Prostate gland (tissue), 2 donors: ENCODE results near the gene HIP1R.

Source experiments
- POLR2AphosphoS5 ChIP-seq: sonication (generic); formaldehyde crosslinking; IDR thresholded peaks from one replicate; pipeline ENCODE4 v1.6.1; 2017; ENCODE audit warnings: antibody characterized with exemption
- TF ChIP-seq, protein P1 (sequence below), 4 experiments: fragments of 200-600 bp in 2 of 4; fragments of 450-650 bp in 2 of 4; sonication (generic) in 2 of 4; IDR thresholded peaks; 1 replicate in 3 of 4; 2 replicates in 1 of 4; pipeline ENCODE4 v1.5.1; 2016 to 2019; ENCODE audit warnings: antibody characterized with exemption in 4 of 4, mild to moderate bottlenecking in 2 of 4, moderate library complexity in 2 of 4

DNA sequence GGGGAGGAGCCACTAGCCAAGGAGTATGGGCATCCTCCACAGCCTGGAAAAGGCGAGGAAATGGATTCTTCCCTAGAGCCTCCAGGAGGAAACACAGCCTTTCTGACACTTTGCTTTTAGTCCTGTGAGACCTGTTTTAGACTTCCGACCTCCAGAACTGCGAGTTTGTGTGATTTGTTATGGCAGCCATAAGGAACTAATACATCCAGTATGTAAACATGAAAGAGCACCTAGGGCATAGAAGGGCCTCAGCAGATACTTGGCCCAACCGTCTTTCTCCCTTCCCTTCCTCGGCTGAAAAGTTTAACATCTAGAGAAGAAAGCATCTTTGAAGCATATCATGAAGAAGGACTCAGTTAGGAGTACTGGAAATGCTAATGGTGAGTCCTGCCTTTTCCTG lies 3.6 kb downstream of the HIP1R start:
- TF ChIP-seq POLR2AphosphoS5: no peak
- TF ChIP-seq, protein P1, sequence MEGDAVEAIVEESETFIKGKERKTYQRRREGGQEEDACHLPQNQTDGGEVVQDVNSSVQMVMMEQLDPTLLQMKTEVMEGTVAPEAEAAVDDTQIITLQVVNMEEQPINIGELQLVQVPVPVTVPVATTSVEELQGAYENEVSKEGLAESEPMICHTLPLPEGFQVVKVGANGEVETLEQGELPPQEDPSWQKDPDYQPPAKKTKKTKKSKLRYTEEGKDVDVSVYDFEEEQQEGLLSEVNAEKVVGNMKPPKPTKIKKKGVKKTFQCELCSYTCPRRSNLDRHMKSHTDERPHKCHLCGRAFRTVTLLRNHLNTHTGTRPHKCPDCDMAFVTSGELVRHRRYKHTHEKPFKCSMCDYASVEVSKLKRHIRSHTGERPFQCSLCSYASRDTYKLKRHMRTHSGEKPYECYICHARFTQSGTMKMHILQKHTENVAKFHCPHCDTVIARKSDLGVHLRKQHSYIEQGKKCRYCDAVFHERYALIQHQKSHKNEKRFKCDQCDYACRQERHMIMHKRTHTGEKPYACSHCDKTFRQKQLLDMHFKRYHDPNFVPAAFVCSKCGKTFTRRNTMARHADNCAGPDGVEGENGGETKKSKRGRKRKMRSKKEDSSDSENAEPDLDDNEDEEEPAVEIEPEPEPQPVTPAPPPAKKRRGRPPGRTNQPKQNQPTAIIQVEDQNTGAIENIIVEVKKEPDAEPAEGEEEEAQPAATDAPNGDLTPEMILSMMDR (IDR thresholded peaks at IDR 0.05): no peak
